ENCODE data around the gene TIMP3.

DNA sequence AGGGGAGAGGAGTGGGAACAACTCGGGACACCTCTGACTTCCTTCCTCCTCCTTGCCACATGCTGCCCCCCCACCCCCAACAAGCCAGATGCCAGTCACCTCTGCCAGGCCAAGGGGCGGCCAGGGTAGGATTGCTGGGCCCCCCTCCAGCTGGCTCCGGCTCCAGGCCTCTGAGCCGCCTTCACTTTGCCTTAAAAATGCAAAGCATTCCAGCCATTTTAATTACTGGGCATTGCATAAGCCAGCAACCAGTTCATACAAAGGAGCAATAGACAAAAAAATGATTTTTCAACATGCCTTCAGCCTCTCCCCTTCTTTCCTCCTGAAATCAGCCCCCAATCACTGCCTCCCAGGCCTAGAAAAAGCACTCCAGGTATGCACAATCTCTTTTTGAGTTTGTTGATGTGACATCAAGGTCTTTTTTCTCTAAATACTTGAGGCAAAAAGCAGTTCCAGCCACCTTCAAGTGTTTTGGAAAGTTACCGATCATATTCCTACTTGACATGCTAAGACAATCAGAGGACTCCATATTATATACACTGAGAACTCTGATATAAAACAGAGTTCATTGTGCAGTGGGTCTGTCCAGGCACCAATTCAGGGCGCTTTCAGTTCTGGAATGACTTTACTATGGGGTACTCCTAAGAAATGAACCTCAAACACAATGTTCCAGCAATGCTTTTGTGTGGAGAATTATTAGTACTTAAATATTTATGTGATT is 12.4 kb upstream of the TIMP3 start:
- no peak for TF ChIP-seq POLR2A (IDR thresholded peaks at IDR 0.05)
- TF ChIP-seq, protein P1, sequence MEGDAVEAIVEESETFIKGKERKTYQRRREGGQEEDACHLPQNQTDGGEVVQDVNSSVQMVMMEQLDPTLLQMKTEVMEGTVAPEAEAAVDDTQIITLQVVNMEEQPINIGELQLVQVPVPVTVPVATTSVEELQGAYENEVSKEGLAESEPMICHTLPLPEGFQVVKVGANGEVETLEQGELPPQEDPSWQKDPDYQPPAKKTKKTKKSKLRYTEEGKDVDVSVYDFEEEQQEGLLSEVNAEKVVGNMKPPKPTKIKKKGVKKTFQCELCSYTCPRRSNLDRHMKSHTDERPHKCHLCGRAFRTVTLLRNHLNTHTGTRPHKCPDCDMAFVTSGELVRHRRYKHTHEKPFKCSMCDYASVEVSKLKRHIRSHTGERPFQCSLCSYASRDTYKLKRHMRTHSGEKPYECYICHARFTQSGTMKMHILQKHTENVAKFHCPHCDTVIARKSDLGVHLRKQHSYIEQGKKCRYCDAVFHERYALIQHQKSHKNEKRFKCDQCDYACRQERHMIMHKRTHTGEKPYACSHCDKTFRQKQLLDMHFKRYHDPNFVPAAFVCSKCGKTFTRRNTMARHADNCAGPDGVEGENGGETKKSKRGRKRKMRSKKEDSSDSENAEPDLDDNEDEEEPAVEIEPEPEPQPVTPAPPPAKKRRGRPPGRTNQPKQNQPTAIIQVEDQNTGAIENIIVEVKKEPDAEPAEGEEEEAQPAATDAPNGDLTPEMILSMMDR (IDR thresholded peaks at IDR 0.05): no peak

Data from Peyer's patch (tissue), 4 donors.